RWPE2 (cell line): ENCODE data around the gene RELCH.

ENCODE experiments used
- ATAC-seq: fragments of 200-7000 bp; cut with Tn5 transposase; 3 replicates; pipeline ENCODE4 v1.9.1; 2021; ENCODE audit warnings: low read depth
- DNase-seq: peaks from one replicate; pipeline ENCODE4 v3.0.0-alpha.2; 2020; ENCODE audit warnings: low spot score
- H3K27ac ChIP-seq: fragments of 450-650 bp; 2 replicates; pipeline ENCODE4 v1.5.1; 2017; ENCODE audit warnings: mild to moderate bottlenecking; ENCODE audit not compliant: poor library complexity, severe bottlenecking
- H3K27me3 ChIP-seq: fragments of 250-450 bp; sonication (Bioruptor Pico); 2 replicates; pipeline ENCODE4 v1.5.1; 2021; ENCODE audit warnings: mild to moderate bottlenecking, moderate library complexity; ENCODE audit not compliant: insufficient read depth, poor library complexity, severe bottlenecking
- H3K36me3 ChIP-seq: fragments of 250-450 bp; sonication (Bioruptor Pico); 2 replicates; pipeline ENCODE4 v1.5.1; 2020; ENCODE audit warnings: low read depth, mild to moderate bottlenecking, moderate library complexity
- H3K4me1 ChIP-seq: fragments of 250-450 bp; sonication (Bioruptor Pico); 2 replicates; pipeline ENCODE4 v1.5.1; 2021; ENCODE audit warnings: mild to moderate bottlenecking, moderate library complexity; ENCODE audit not compliant: insufficient read depth, poor library complexity, severe bottlenecking
- H3K4me3 ChIP-seq: fragments of 250-450 bp; sonication (Bioruptor Pico); 2 replicates; pipeline ENCODE4 v1.5.1; 2021; ENCODE audit warnings: mild to moderate bottlenecking, moderate library complexity; ENCODE audit not compliant: severe bottlenecking
- H3K9me3 ChIP-seq: fragments of 250-450 bp; sonication (Bioruptor Pico); 2 replicates; pipeline ENCODE4 v1.5.1; 2021; ENCODE audit warnings: mild to moderate bottlenecking, moderate library complexity; ENCODE audit not compliant: severe bottlenecking
- CTCF ChIP-seq: fragments of 450-650 bp; IDR thresholded peaks from one replicate; pipeline ENCODE4 v1.5.1; 2017; ENCODE audit warnings: mild to moderate bottlenecking, moderate library complexity; ENCODE audit not compliant: poor library complexity, severe bottlenecking

RELCH gene

GRCh38 chr18:62321201-62321600 is 134.1 kb downstream of the RELCH start:
- H3K27me3 ChIP-seq: no peaks in the 10 kb centered on the region
- H3K9me3 ChIP-seq: no peaks in the 10 kb centered on the region
- TF ChIP-seq CTCF: no peak
- ATAC-seq: no peak
- no peak overlapping the region for H3K4me3 ChIP-seq
- H3K27ac ChIP-seq: no peak overlapping the region
- H3K36me3 ChIP-seq: no peaks in the 10 kb centered on the region
- no peaks in the 10 kb centered on the region for H3K4me1 ChIP-seq
- DNase-seq: no peak

- DNase-seq: no peak
- ATAC-seq: no peak
- Histone ChIP-seq H3K4me3 (no peak overlapping the region), H3K9me3 (no peaks in the 10 kb centered on the region), H3K27ac (no peak overlapping the region), H3K27me3 (no peaks in the 10 kb centered on the region), H3K36me3 (no peaks in the 10 kb centered on the region), H3K4me1 (no peaks in the 10 kb centered on the region)
- TF ChIP-seq CTCF: no peak
Measured at GRCh38 chr18:62323483-62324180, 136.6 kb downstream of the RELCH start.

DNA sequence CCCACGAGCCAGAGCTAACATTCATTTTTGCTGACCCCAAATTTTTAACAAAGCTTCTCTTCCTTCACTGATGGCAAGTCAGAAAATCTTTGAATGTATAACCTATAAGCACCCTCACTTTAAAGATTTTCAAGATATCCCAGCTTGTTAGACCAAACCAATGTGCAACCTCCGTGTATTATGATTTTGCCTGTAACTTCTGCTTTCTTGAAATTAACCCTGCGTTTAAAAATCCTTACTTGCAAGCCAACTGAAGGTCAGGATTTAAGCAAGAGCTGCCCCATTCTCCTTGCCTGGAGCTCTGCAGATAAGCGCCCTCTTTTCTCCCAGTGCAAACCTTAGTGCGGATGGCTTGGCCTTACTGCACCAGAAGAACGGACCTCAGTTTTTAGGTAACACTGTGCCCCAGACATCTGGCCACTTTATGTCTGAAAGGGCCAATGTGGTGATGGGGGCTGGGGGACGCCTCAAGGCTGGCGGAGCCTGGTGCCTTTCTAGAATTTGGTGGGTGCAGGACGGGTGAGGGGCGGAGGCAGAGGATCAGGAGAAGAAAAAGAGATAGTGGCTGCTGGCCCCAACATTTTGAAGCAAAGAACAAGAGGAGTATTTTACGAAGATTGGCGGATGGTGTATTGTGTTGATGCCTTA is 137.2 kb downstream of the RELCH start:
- no peaks in the 10 kb centered on the region for H3K9me3 ChIP-seq
- H3K4me1 ChIP-seq: no peaks in the 10 kb centered on the region
- ATAC-seq (no peak), DNase-seq (no peak)
- no peak for TF ChIP-seq CTCF
- no peaks in the 10 kb centered on the region for H3K27me3 ChIP-seq
- H3K27ac ChIP-seq: no peak overlapping the region
- no peak overlapping the region for H3K4me3 ChIP-seq
- H3K36me3 ChIP-seq: no peaks in the 10 kb centered on the region

GRCh38 chr18:62324917-62325805 is 138.1 kb downstream of the RELCH start, which contains the start of gene TNFRSF11A:
Gene TNFRSF11A (plus strand): TSS chr18:62325310. CDS start chr18:62325353, 43 bp downstream.
- Histone ChIP-seq H3K27ac (no peak within 1 kb of the TSS), H3K4me1 (no peaks in the 10 kb centered on the region), H3K27me3 (no peaks in the 10 kb centered on the region), H3K36me3 (no peaks in the 10 kb centered on the region), H3K4me3 (peak within 1 kb of the TSS; percentile 43), H3K9me3 (no peaks in the 10 kb centered on the region)
- peak; percentile 77 for ATAC-seq
- no peak for DNase-seq
- peak; percentile 86 for TF ChIP-seq CTCF
